PFSK-1 (cell line): ENCODE data around the gene ADAMTS3.

Experiments used
- FOXP2 ChIP-seq: optimal IDR thresholded peaks from 2 replicates; pipeline ENCODE3; 2011; ENCODE audit warnings: borderline replicate concordance, control low read depth, inconsistent platforms; ENCODE audit not compliant: insufficient read depth; ENCODE audit errors: extremely low read length, extremely low read depth
- POLR2AphosphoS5 ChIP-seq: IDR thresholded peaks from 2 replicates; pipeline ENCODE4 v1.6.1; 2012; ENCODE audit warnings: low read depth, mild to moderate bottlenecking, control low read depth, low read length, moderate library complexity
- SIN3A ChIP-seq: IDR thresholded peaks from 2 replicates; pipeline ENCODE4 v1.6.1; 2012; ENCODE audit warnings: mild to moderate bottlenecking, low read length, moderate library complexity, borderline replicate concordance; ENCODE audit not compliant: insufficient read depth
- TAF1 ChIP-seq: IDR thresholded peaks from 2 replicates; pipeline ENCODE4 v1.6.1; 2012; ENCODE audit warnings: low read length, control low read depth, borderline replicate concordance; ENCODE audit not compliant: insufficient read depth
- TF ChIP-seq, protein P1 (sequence below), 2 experiments: IDR thresholded peaks; 2 replicates each; pipeline versions ENCODE4 v1.6.1 to v1.8.0; 2011 to 2012; ENCODE audit warnings: low read depth in 2 of 2, low read length in 2 of 2, control low read depth in 1 of 2, inconsistent platforms in 1 of 2, mild to moderate bottlenecking in 1 of 2, moderate library complexity in 1 of 2; ENCODE audit not compliant: insufficient read depth in 1 of 2

ADAMTS3 gene

DNA sequence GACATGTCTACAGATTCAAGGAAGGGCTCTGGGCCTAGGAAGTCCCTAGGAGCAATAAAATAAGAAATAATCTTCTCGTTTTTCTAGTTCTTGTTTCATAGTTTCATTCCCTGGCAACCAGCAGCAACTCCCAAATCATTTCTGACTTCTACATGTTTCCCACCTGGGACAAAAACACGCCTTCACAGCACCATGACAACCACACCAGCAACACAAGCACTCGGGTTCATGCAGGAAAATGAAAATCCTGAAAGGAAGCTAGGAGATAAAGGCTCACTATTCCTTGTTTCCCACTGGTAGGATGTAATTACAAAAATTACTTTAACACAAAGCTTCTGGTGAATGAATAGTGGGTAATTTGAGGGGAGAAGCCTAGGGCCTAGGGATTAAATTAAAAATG, 158.9 kb downstream of the ADAMTS3 start:
- TF ChIP-seq TAF1 (no peak), SIN3A (no peak), POLR2AphosphoS5 (no peak), FOXP2 (no peak)
- TF ChIP-seq, protein P1, sequence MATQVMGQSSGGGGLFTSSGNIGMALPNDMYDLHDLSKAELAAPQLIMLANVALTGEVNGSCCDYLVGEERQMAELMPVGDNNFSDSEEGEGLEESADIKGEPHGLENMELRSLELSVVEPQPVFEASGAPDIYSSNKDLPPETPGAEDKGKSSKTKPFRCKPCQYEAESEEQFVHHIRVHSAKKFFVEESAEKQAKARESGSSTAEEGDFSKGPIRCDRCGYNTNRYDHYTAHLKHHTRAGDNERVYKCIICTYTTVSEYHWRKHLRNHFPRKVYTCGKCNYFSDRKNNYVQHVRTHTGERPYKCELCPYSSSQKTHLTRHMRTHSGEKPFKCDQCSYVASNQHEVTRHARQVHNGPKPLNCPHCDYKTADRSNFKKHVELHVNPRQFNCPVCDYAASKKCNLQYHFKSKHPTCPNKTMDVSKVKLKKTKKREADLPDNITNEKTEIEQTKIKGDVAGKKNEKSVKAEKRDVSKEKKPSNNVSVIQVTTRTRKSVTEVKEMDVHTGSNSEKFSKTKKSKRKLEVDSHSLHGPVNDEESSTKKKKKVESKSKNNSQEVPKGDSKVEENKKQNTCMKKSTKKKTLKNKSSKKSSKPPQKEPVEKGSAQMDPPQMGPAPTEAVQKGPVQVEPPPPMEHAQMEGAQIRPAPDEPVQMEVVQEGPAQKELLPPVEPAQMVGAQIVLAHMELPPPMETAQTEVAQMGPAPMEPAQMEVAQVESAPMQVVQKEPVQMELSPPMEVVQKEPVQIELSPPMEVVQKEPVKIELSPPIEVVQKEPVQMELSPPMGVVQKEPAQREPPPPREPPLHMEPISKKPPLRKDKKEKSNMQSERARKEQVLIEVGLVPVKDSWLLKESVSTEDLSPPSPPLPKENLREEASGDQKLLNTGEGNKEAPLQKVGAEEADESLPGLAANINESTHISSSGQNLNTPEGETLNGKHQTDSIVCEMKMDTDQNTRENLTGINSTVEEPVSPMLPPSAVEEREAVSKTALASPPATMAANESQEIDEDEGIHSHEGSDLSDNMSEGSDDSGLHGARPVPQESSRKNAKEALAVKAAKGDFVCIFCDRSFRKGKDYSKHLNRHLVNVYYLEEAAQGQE (IDR thresholded peaks at IDR 0.05; ENCODE audit: insufficient read depth in 1 of 2, low read depth in 2 of 2, low read length in 2 of 2), result no peak

DNA sequence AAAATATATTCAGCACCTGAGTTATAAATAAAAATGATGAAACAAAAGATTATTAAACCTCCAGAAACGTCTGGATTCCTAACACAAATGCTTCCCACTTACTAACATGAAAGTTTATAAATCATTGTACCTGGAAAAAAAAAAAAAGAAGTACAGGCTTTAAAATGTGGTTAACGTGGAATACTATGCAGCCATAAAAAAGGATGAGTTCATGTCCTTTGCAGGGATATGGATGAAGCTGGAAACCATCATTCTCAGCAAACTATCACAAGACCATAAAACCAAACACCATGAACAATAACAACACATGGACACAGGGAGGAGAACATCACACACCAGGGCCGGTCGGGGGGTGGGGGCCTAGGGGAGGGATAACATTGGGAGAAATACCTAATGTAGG, 160.5 kb downstream of the ADAMTS3 start:
- TF ChIP-seq POLR2AphosphoS5 (no peak), FOXP2 (no peak), SIN3A (no peak)
- TF ChIP-seq, protein P1 (IDR thresholded peaks at IDR 0.05; ENCODE audit: insufficient read depth in 1 of 2, low read depth in 2 of 2, low read length in 2 of 2), result no peak

DNA sequence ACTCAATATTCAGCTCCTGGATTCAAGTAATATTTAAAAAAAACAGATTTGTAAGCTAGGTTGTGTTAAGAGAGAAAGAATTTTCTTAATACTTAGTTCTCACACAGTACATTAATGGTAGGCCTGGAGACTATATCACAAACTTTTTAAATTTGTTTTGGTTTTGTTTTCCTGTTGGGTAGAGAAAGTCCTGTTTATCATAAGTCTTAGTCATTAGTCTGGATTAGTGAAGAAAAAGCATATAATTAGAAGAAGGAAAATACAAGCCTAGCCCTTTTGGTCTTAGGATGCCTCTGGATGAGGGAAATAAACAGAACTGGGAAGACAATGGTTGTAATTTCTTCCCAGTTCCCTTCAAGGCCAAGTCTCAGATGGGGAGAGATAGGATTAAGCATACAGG, 163.6 kb downstream of the ADAMTS3 start:
- TF ChIP-seq TAF1, result no peak
- TF ChIP-seq FOXP2, result no peak
- no peak for TF ChIP-seq SIN3A
- TF ChIP-seq, protein P1 (IDR thresholded peaks at IDR 0.05; ENCODE audit: insufficient read depth in 1 of 2, low read depth in 2 of 2, low read length in 2 of 2), result no peak
- no peak for TF ChIP-seq POLR2AphosphoS5

DNA sequence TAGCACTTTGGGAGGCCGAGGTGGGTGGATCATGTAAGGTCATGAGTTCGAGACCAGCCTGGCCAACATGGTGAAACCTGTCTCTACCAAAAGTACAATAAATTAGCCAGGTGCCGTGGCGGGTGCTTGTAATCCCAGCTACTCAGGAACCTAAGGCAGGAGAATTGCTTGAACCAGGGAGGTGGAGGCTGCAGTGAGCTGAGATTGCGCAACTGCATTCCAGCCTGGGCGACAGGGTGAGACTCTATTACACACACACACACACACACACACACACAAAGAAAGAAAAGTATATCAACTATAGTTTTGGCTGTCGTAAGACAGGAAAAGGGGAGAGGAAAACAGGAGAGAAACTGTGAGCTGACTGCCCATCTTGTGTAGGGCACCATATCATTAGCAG, 171.7 kb downstream of the ADAMTS3 start:
- TF ChIP-seq SIN3A (no peak), TAF1 (no peak), POLR2AphosphoS5 (no peak), FOXP2 (no peak)
- TF ChIP-seq, protein P1 (IDR thresholded peaks at IDR 0.05; ENCODE audit: insufficient read depth in 1 of 2, low read depth in 2 of 2, low read length in 2 of 2), result no peak
